ENCODE results near the gene F2RL2.

DNA sequence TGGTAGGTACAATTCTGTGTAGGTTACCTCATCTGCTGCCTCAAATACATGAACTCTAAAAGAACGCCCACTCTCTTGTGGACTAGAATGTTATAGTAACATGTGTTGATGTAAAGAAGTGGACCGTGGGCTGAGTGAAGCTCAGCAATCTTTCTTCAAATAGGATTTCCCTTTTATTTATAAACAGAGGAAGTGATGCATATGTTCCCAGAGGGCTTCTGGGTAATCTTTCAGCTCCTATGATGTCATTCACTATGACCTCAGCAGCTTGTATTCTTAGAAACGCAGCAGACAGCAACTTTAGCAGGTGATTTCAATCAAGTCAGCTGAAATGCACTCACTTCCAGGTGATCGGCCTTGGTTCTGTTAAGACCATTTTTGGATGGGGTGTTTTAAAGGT is 14.4 kb downstream of the F2RL2 start:
- TF ChIP-seq POLR2A (IDR thresholded peaks at IDR 0.05; ENCODE audit: low read depth, low read length) (no peak), POLR2AphosphoS5 (IDR thresholded peaks at IDR 0.05; ENCODE audit: low read depth, low read length) (no peak), TAF1 (IDR thresholded peaks at IDR 0.05; ENCODE audit: low read depth, low read length) (no peak), SPI1 (IDR thresholded peaks at IDR 0.05; ENCODE audit: low read depth, low read length) (peak; percentile 43; the same call in 1 of the 2 replicates), PAX5 (IDR thresholded peaks at IDR 0.05; ENCODE audit: insufficient read depth, low read length, severe bottlenecking) (no peak)

All from GM12891 (cell line).